ENCODE data around the gene SNX10. TPM values are rescaled to one million over a fixed set of nuclear protein-coding genes. Genes with fewer than 3 reads are reported as not detected.
"Not testable (repeated sequence)": the region's sequence is repeated elsewhere in the genome, so short reads cannot be mapped to it uniquely, and the experiment has no call there.

SNX10 gene
- polyA plus RNA-seq, 6 donors from 2014 or later, result 138 to 210 (median 164) TPM

DNA sequence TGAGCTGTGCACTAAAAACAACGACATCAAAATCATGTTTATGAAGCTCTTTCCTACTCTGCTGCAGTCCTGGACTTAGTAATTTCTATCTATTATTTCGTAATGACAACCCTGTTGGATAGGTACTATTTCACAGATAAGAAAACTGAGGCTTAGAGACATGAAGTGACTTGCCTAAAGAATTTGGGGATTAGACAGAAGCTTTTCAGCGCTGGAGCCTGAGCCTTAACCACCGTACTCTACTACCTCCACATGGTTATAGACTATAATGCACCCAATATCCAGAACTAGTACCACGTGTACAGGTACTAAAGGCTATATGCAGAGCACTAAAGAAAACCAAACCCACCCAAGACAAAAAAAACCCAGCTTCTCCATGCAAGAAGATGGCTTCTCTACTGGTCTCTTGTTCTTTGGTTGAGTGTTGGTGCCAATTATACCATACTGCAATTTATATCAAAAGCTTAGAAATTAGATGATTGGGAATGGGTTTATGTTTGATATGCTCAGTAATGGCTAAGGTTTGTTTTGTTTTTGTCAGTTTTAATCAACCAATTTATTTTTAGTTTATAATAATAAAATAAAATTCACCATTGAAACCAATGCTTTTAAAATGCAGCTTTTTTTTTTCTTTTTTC, 6.5 kb upstream of the SNX10 start:
- ATAC-seq (ENCODE audit: low read depth in 2 of 2) (peak in 1 of 2 donors; percentile 37), DNase-seq (no peak)
- H3K36me3 Mint-ChIP-seq, result no peaks in the 10 kb centered on the region
- no peaks in the 10 kb centered on the region for H3K27me3 Mint-ChIP-seq
- no peak overlapping the region for H3K4me3 Mint-ChIP-seq
- H3K9me3 Mint-ChIP-seq, result peaks cover 0 to 5% (median 0%) of the 10 kb centered on the region in 7 donors
- peaks cover 0 to 5% (median 0%) of the 10 kb centered on the region in 3 donors for H3K4me1 Mint-ChIP-seq
- peak overlapping the region in 1 of 6 donors; percentile 68 for H3K27ac Mint-ChIP-seq

DNA sequence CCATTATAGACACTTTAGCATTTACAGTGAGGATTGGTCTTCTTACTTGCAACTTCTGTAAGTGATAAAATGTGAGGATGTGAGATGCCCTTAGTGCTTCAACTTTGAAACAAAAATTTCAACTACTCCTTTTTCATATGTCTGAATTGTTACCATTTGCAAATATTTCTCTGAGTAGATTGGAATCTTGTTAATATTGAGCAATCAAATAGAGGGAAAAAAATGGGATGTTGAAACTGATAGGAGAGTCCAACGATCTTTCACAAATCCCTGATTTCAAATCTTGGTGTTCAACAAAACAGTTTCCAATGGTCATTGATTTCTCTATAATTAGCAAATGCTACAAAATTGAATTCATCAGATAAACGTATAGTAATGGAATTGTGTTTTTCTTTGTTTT, 5.5 kb upstream of the SNX10 start:
- no peak for ATAC-seq (ENCODE audit: low read depth in 2 of 2)
- H3K9me3 Mint-ChIP-seq, result peaks cover 0 to 5% (median 0%) of the 10 kb centered on the region in 7 donors
- H3K36me3 Mint-ChIP-seq, result no peaks in the 10 kb centered on the region
- H3K27ac Mint-ChIP-seq, result no peak overlapping the region
- H3K27me3 Mint-ChIP-seq, result no peaks in the 10 kb centered on the region
- DNase-seq, result no peak
- peaks cover 0 to 3% (median 0%) of the 10 kb centered on the region in 3 donors for H3K4me1 Mint-ChIP-seq
- H3K4me3 Mint-ChIP-seq, result no peak overlapping the region

DNA sequence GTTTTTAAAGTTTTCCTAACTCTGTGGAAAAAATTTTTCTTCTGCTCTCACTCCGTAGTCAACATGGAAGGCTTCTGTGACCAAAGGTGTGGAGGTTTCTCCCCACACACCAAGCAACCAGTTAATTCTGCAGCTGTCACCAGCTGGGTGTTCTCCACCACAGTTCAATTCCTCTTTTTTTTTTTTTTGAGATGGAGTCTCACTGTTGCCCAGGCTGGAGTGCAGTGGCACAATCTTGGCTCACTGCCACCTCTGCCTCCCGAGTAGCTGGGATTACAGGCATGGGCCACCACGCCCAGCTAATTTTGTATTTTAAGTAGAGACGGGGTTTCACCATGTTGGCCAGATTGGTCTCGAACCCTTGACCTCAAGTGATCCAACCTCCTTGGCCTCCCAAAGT, 3.5 kb upstream of the SNX10 start:
- H3K9me3 Mint-ChIP-seq; H3K27ac Mint-ChIP-seq; ATAC-seq (ENCODE audit: low read depth in 2 of 2); H3K4me3 Mint-ChIP-seq; H3K36me3 Mint-ChIP-seq; H3K27me3 Mint-ChIP-seq; DNase-seq: not testable (repeated sequence)
- H3K4me1 Mint-ChIP-seq, result peaks cover 11 to 19% (median 14%) of the 10 kb centered on the region in 3 donors

DNA sequence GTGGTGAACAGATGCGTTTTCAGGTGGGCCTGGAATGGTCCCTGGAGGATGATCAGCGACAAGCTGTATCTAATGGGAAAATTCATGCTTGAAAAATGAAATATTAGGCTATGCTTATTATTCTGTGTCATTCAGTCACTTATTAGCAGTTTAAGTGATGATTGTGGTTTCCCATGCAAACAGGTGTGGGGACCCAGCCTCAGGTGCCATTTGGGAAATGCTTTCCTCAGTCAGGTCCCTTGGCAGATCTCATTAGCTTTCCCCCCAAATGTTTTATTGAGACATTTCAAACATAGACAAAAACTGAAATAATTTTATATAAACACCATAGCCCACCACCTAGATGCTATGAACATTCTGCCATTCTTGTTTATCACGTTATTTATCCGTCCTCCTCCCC, 411 bp upstream of the SNX10 start:
- no peaks in the 10 kb centered on the region for H3K27me3 Mint-ChIP-seq
- DNase-seq, result no peak
- peak overlapping the region; percentile 67 to 97 (median 94) for H3K27ac Mint-ChIP-seq
- no peak for ATAC-seq (ENCODE audit: low read depth in 2 of 2)
- no peaks in the 10 kb centered on the region for H3K9me3 Mint-ChIP-seq
- H3K4me3 Mint-ChIP-seq, result peak overlapping the region; percentile 90 to 98 (median 96)
- H3K4me1 Mint-ChIP-seq, result peaks cover 38 to 50% (median 40%) of the 10 kb centered on the region in 3 donors
- no peaks in the 10 kb centered on the region for H3K36me3 Mint-ChIP-seq

DNA sequence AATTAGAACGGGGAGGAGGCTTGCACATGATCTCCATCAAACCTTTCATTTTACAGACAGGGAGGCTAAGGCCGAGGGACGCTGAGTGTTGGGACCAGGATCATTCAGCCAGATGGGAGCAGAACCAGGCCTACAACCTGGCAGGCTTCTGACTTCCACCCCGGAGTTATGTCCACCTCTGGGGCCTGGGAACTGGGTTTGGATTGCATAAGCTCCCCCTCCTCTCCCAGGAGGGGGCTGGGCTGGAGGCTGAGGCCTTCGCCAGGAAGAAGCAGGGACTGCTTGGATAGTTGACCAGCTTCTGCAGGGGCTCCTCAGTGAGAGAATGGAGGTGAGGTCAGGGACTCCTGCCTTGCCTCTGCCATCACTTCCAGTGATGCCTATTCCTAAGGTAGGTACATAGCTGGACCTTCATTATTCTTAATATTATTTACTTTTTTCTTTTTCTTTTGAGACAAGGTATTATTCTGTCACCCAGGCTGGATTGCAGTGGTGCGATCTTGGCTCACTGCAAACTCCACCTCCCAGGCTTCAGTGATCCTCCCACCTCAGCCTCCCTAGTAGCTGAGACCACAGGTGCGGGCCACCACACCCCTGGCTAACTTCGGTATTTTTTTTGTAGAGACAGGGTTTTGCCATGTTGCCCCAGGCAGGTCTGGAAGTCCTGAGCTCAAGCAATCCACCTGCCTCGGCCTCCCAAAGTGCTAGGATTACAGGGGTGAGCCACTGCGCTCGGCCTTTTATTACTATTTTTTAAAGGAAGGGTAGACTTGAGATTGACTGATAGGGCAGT, 1.3 kb downstream of the SNX10 start:
- Mint-ChIP-seq H3K27me3 (no peaks in the 10 kb centered on the region), H3K36me3 (no peaks in the 10 kb centered on the region), H3K27ac (peak overlapping the region; percentile 70 to 97 (median 96)), H3K4me3 (peak overlapping the region; percentile 90 to 98 (median 96)), H3K4me1 (peaks cover 48 to 65% (median 53%) of the 10 kb centered on the region in 3 donors), H3K9me3 (no peaks in the 10 kb centered on the region)
- ATAC-seq (ENCODE audit: low read depth in 2 of 2) (no peak), DNase-seq (no peak)

GRCh38 chr7:26293569-26294308, 2.1 kb downstream of the SNX10 start:
- Mint-ChIP-seq H3K4me3 (peak overlapping the region; percentile 90 to 98 (median 96)), H3K27ac (peak overlapping the region; percentile 67 to 97 (median 90)), H3K4me1 (peaks cover 55 to 73% (median 61%) of the 10 kb centered on the region in 3 donors), H3K27me3 (no peaks in the 10 kb centered on the region), H3K9me3 (no peaks in the 10 kb centered on the region), H3K36me3 (peaks cover 2 to 3% of the 10 kb centered on the region in 2 donors)
- ATAC-seq (ENCODE audit: low read depth in 2 of 2), result peak; percentile 72 to 75
- peak; percentile 78 for DNase-seq

GRCh38 chr7:26295015-26295414, 3.4 kb downstream of the SNX10 start:
- Mint-ChIP-seq H3K27ac (peak overlapping the region; percentile 57 to 97 (median 90)), H3K4me3 (peak overlapping the region; percentile 30 to 97 (median 84)), H3K4me1 (peaks cover 59 to 80% (median 65%) of the 10 kb centered on the region in 3 donors), H3K27me3 (no peaks in the 10 kb centered on the region), H3K36me3 (peaks cover 7% of the 10 kb centered on the region in 2 donors), H3K9me3 (no peaks in the 10 kb centered on the region)
- DNase-seq (no peak), ATAC-seq (ENCODE audit: low read depth in 2 of 2) (no peak)

- ATAC-seq (ENCODE audit: low read depth in 2 of 2) (no peak), DNase-seq (no peak)
- Mint-ChIP-seq H3K36me3 (peaks cover 7% of the 10 kb centered on the region in 2 donors), H3K9me3 (no peaks in the 10 kb centered on the region), H3K4me1 (peaks cover 59 to 80% (median 65%) of the 10 kb centered on the region in 3 donors), H3K27ac (peak overlapping the region in 2 of 6 donors; percentile 54 to 95), H3K27me3 (no peaks in the 10 kb centered on the region), H3K4me3 (peak overlapping the region in 5 of 8 donors; percentile 17 to 97 (median 77))
Observed at GRCh38 chr7:26295586-26295985, 3.9 kb downstream of the SNX10 start.

GRCh38 chr7:26298472-26299058, 6.9 kb downstream of the SNX10 start:
- H3K36me3 Mint-ChIP-seq, result peaks cover 17 to 21% of the 10 kb centered on the region in 2 donors
- no peaks in the 10 kb centered on the region for H3K27me3 Mint-ChIP-seq
- H3K27ac Mint-ChIP-seq, result peak overlapping the region in 2 of 6 donors; percentile 37 to 83
- ATAC-seq (ENCODE audit: low read depth in 2 of 2) (no peak), DNase-seq (no peak)
- no peaks in the 10 kb centered on the region for H3K9me3 Mint-ChIP-seq
- H3K4me3 Mint-ChIP-seq, result no peak overlapping the region
- H3K4me1 Mint-ChIP-seq, result peaks cover 58 to 70% (median 67%) of the 10 kb centered on the region in 3 donors

- H3K36me3 Mint-ChIP-seq, result peaks cover 19 to 39% of the 10 kb centered on the region in 2 donors
- H3K27me3 Mint-ChIP-seq, result no peaks in the 10 kb centered on the region
- DNase-seq (no peak), ATAC-seq (ENCODE audit: low read depth in 2 of 2) (peak; percentile 64 to 67)
- H3K9me3 Mint-ChIP-seq, result no peaks in the 10 kb centered on the region
- H3K4me3 Mint-ChIP-seq, result peak overlapping the region; percentile 11 to 90 (median 76)
- peak overlapping the region; percentile 49 to 95 (median 90) for H3K27ac Mint-ChIP-seq
- H3K4me1 Mint-ChIP-seq, result peaks cover 50 to 84% (median 58%) of the 10 kb centered on the region in 3 donors
Observed at GRCh38 chr7:26305090-26305868, 13.6 kb downstream of the SNX10 start.

GRCh38 chr7:26305869-26306665, 14.4 kb downstream of the SNX10 start:
- H3K4me1 Mint-ChIP-seq, result peaks cover 47 to 86% (median 57%) of the 10 kb centered on the region in 3 donors

More at GRCh38 chr7:26305869-26306665, 14.4 kb downstream of the SNX10 start:
- Mint-ChIP-seq H3K27me3 (no peaks in the 10 kb centered on the region), H3K36me3 (peaks cover 16 to 34% of the 10 kb centered on the region in 2 donors), H3K27ac (peak overlapping the region in 4 of 6 donors; percentile 70 to 94 (median 82)), H3K9me3 (no peaks in the 10 kb centered on the region), H3K4me3 (peak overlapping the region in 4 of 8 donors; percentile 2 to 76 (median 30))
- ATAC-seq (ENCODE audit: low read depth in 2 of 2) (no peak), DNase-seq (no peak)

Measured in naive B cell (primary cell).